Suppressor macrophage treated with lipopolysaccharide for 1 hour (primary cell): ENCODE measurements around the gene CPA1.

Experiments
- DNase-seq, 3 donors: peaks; one replicate each; pipeline ENCODE4 v3.0.0-alpha.2; 2020 to 2022

CPA1 gene

GRCh38 chr7:130379921-130380860 is at the start of gene CPA1:
TSS of gene CPA1 (plus strand) at chr7:130380494. CDS start at chr7:130380521, 27 bp downstream.
- no peak for DNase-seq

GRCh38 chr7:130332259-130333053 is 47.8 kb upstream of the CPA1 start:
- DNase-seq: no peak

GRCh38 chr7:130333832-130334231 is 46.5 kb upstream of the CPA1 start:
- DNase-seq: no peak

- no peak for DNase-seq
These were observed 46.0 kb upstream of the CPA1 start for GRCh38 chr7:130334274-130334673.

- DNase-seq: no peak
These were observed 42.8 kb upstream of the CPA1 start for GRCh38 chr7:130337410-130337971.

GRCh38 chr7:130338233-130338632 is 42.1 kb upstream of the CPA1 start:
- DNase-seq: no peak

- no peak for DNase-seq
These were observed 38.4 kb upstream of the CPA1 start for GRCh38 chr7:130341882-130342281.

- DNase-seq: no peak
These were observed 37.5 kb upstream of the CPA1 start for GRCh38 chr7:130342701-130343380.

GRCh38 chr7:130344271-130344866 is 35.9 kb upstream of the CPA1 start, which contains the start of gene CPA5:
TSS of gene CPA5 (plus strand) at chr7:130344816. CDS start at chr7:130346486, 1,670 bp downstream.
- no peak for DNase-seq

GRCh38 chr7:130345136-130345535 is 35.2 kb upstream of the CPA1 start:
- no peak for DNase-seq

- no peak for DNase-seq
These were observed 34.6 kb upstream of the CPA1 start for GRCh38 chr7:130345725-130346124.

- peak in 1 of 3 donors; percentile 44 for DNase-seq
These were observed 34.0 kb upstream of the CPA1 start for GRCh38 chr7:130346177-130346905.

- no peak for DNase-seq
These were observed 33.4 kb upstream of the CPA1 start for GRCh38 chr7:130346941-130347340.

GRCh38 chr7:130349911-130350782 is 30.1 kb upstream of the CPA1 start:
- DNase-seq: no peak

- peak in 2 of 3 donors; percentile 17 to 33 for DNase-seq
These were observed 29.1 kb upstream of the CPA1 start for GRCh38 chr7:130350945-130351790.

GRCh38 chr7:130351791-130352090 is 28.6 kb upstream of the CPA1 start:
- no peak for DNase-seq

GRCh38 chr7:130352194-130353074 is 27.9 kb upstream of the CPA1 start:
- DNase-seq: peak in 2 of 3 donors; percentile 32 to 34

GRCh38 chr7:130353196-130353595 is 27.1 kb upstream of the CPA1 start:
- DNase-seq: no peak
